Thymus (tissue), 11 donors: Measurements from ENCODE around the gene GSTCD. TPM values are rescaled to one million over a fixed set of nuclear protein-coding genes. Genes with fewer than 3 reads are reported as not detected.

Source experiments
- DNase-seq, 9 donors: peaks; one replicate each; pipeline ENCODE4 v3.0.0-alpha.2; 2013; ENCODE audit warnings: low spot score in 9 of 9, low read depth in 6 of 9, missing footprints in 1 of 9
- H3K27ac ChIP-seq, 2 donors: one replicate each; pipeline ENCODE4 v1.5.1; 2013; ENCODE audit warnings: control low read depth in 1 of 2, low read depth in 1 of 2, low read length in 1 of 2, mild to moderate bottlenecking in 1 of 2, moderate library complexity in 1 of 2
- H3K27me3 ChIP-seq, 2 donors: one replicate each; pipeline ENCODE4 v1.5.1; 2013; ENCODE audit warnings: low read length in 1 of 2; ENCODE audit not compliant: control insufficient read depth in 2 of 2, insufficient read depth in 1 of 2
- H3K36me3 ChIP-seq, 2 donors: one replicate each; pipeline ENCODE4 v1.5.1; 2013; ENCODE audit warnings: low read length in 1 of 2, mild to moderate bottlenecking in 1 of 2, moderate library complexity in 1 of 2; ENCODE audit not compliant: control insufficient read depth in 2 of 2, insufficient read depth in 2 of 2
- H3K4me1 ChIP-seq, 2 donors: one replicate each; pipeline ENCODE4 v1.5.1; 2013; ENCODE audit warnings: low read length in 2 of 2; ENCODE audit not compliant: control insufficient read depth in 2 of 2, insufficient read depth in 2 of 2
- H3K4me3 ChIP-seq, 2 donors: one replicate each; pipeline ENCODE4 v1.5.1; 2013; ENCODE audit warnings: low read length in 2 of 2, control low read depth in 1 of 2, mild to moderate bottlenecking in 1 of 2
- H3K9me3 ChIP-seq, 2 donors: one replicate each; pipeline ENCODE4 v1.5.1; 2013; ENCODE audit warnings: low read length in 1 of 2, mild to moderate bottlenecking in 1 of 2; ENCODE audit not compliant: control insufficient read depth in 2 of 2, insufficient read depth in 1 of 2
- WGBS: extraction: QIAGEN DNeasy Blood & Tissue Kit; methylation state at CpG from one replicate; pipeline ENCODE4 v1.1.7; 2013; 5-methylcytosine and 5-hydroxymethylcytosine counted together
- polyA plus RNA-seq: library from polyadenylated mRNA; stranded (reverse); fragments of 200-250 nt; gene quantifications from one replicate; pipeline ENCODE4 v1.2.3, GENCODE V29; 2013
- total RNA-seq: library from RNA; stranded (reverse); fragments of 120-200 nt; gene quantifications from one replicate; pipeline ENCODE4 v1.2.4, GENCODE V29; 2013
- donor health status: healthy.

The GSTCD gene
- total and polyA plus RNA-seq, 2 donors, result 3.3 to 9.1 TPM

DNA sequence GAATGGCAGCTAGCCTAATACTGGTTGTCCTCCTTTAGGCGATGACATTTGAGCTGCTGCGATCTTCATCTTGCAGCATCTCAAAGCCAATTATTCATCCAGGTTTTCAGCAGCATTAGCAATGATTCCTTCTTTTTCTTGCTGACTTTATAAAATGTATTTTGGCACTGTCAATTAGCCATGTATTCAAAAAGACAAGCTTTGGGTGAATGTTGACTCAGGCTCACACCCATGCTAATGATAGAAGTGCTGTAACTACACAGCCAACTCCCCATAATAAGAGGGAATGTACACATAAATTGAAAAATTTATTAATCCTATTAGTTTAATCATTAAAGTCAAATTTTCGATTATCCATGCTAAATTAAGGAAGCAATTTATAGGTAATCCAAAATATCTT is 162.4 kb downstream of the GSTCD start:
- no peak for DNase-seq
- Histone ChIP-seq H3K36me3 (no peaks in the 10 kb centered on the region), H3K27me3 (no peaks in the 10 kb centered on the region), H3K9me3 (no peaks in the 10 kb centered on the region), H3K4me3 (no peak overlapping the region), H3K27ac (no peak overlapping the region), H3K4me1 (no peaks in the 10 kb centered on the region)
- 93% methylated on average over 3 of the region's 3 CpGs for WGBS

- Histone ChIP-seq H3K36me3 (no peaks in the 10 kb centered on the region), H3K27ac (no peak overlapping the region), H3K9me3 (no peaks in the 10 kb centered on the region), H3K27me3 (no peaks in the 10 kb centered on the region), H3K4me3 (no peak overlapping the region), H3K4me1 (no peaks in the 10 kb centered on the region)
- DNase-seq, result no peak
- 90% methylated on average over 2 of the region's 2 CpGs for WGBS
Measured at GRCh38 chr4:105871997-105872396, 163.4 kb downstream of the GSTCD start.

- no peak overlapping the region for H3K4me3 ChIP-seq
- H3K4me1 ChIP-seq, result no peaks in the 10 kb centered on the region
- peaks cover 0 to 1% of the 10 kb centered on the region in 2 donors for H3K9me3 ChIP-seq
Measured at GRCh38 chr4:105875233-105875632, 166.6 kb downstream of the GSTCD start.

DNA sequence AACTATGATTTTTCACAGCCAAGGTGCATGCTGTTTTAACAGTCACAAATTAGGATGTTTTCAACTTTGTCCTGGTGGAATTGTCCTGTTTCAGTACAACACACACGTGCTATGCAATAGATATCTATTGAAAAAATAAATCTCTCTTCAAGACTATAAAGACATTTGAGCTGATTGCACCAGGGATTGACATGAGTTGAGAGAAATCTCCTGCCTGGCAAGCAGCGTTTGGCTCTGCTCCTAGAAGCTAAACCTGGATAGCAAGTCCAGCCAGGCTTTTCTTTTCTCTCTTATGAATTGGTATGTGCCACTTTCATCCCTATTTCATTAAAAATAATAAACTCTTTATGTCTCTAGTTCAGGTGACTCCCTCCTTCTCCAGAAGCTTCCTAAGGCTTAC is 170.1 kb downstream of the GSTCD start:
- H3K36me3 ChIP-seq, result no peaks in the 10 kb centered on the region
- no peak overlapping the region for H3K27ac ChIP-seq
- no peak for DNase-seq
- WGBS, result 93% methylated on average over 2 of the region's 2 CpGs
- no peak overlapping the region for H3K4me3 ChIP-seq
- peaks cover 0 to 4% of the 10 kb centered on the region in 2 donors for H3K9me3 ChIP-seq
- H3K27me3 ChIP-seq, result no peaks in the 10 kb centered on the region
- H3K4me1 ChIP-seq, result no peaks in the 10 kb centered on the region

More at GRCh38 chr4:105875233-105875632, 166.6 kb downstream of the GSTCD start:
- Histone ChIP-seq H3K36me3 (no peaks in the 10 kb centered on the region), H3K27me3 (no peaks in the 10 kb centered on the region), H3K27ac (no peak overlapping the region)
- DNase-seq, result no peak

DNA sequence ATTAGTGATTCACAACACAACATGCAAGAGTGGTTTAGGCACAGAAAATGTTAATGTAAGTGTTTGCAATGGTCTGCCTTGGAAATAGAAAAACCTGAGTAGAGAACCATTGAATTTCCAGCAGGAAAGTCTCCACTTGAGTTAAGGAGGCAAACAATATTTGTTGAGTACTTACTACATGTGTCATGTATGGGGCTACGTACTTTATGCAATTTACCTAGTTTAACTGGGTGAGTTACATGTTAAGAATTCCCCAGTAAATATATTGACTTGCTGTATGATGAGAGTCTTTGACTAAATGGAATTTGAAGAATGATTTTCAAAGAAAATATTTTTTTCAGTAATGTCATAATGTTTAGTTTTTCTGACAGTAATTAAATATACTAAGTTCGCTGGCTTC is 178.9 kb downstream of the GSTCD start:
- no peak for DNase-seq
- Histone ChIP-seq H3K9me3 (no peaks in the 10 kb centered on the region), H3K36me3 (no peaks in the 10 kb centered on the region), H3K4me1 (no peaks in the 10 kb centered on the region), H3K4me3 (no peak overlapping the region), H3K27ac (no peak overlapping the region), H3K27me3 (no peaks in the 10 kb centered on the region)
- 83% methylated on average over 2 of the region's 2 CpGs for WGBS

- H3K27me3 ChIP-seq, result peaks cover 28 to 69% of the 10 kb centered on the region in 2 donors
- H3K4me1 ChIP-seq, result peaks cover 6 to 12% of the 10 kb centered on the region in 2 donors
- H3K9me3 ChIP-seq, result peaks cover 0 to 3% of the 10 kb centered on the region in 2 donors
- peak within 1 kb of the TSS; percentile 34 to 41 for H3K4me3 ChIP-seq
- DNase-seq, result peak in 2 of 9 donors; percentile 5 to 39
- H3K27ac ChIP-seq, result peak within 1 kb of the TSS; percentile 61 to 72
- H3K36me3 ChIP-seq, result no peaks in the 10 kb centered on the region
- WGBS, result 2% methylated on average over 56 of the region's 56 CpGs
Measured at GRCh38 chr4:105894660-105895582, 186.3 kb downstream of the GSTCD start, which contains the start of gene NPNT. Gene NPNT, plus strand, starts transcription at chr4:105895471. Its CDS starts 182 bp downstream, at chr4:105895653.

DNA sequence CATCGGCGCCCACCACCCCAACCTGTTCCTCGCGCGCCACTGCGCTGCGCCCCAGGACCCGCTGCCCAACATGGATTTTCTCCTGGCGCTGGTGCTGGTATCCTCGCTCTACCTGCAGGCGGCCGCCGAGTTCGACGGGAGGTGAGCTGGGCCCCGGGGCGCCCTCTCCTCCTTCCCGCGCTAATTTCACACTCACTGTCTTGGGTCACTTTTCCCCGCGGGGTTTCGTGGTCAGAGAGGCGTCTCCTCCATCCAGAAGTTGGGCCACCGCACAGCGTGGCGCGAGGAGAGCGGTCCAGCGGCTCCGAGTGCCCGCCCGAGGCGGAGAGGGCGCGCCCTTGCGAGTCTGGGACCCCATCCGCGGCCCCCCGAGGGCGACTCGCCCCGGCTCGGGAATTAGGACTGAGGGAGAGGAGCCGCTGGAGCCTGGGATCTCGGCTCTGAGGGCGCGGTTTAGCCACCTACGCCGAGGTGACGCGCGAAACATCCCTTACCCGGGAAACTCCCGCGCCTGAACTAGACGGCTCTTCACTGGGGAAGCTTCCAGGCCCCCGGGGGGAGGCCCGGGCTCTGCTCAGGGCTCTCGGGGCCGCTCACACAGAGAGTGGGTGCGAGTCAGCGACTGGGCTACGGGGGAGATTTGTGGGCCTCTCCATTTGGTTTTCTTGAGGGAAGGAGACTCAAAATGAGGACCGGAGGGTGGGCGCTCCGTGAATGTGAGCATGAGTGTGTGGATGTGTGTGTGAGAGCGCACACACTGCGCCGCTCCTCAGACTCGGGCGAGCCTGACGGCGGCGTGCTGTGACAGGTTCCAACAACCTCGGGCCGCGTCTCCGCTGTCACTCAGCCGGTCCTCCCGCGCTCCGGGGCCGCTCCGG is 187.2 kb downstream of the GSTCD start:
- Histone ChIP-seq H3K36me3 (no peaks in the 10 kb centered on the region), H3K27ac (peak overlapping the region; percentile 61 to 72), H3K4me1 (peaks cover 6 to 12% of the 10 kb centered on the region in 2 donors), H3K27me3 (peaks cover 28 to 72% of the 10 kb centered on the region in 2 donors), H3K4me3 (peak overlapping the region; percentile 34 to 41), H3K9me3 (peaks cover 0 to 3% of the 10 kb centered on the region in 2 donors)
- peak in 3 of 9 donors; percentile 18 to 38 (median 26) for DNase-seq
- WGBS, result 2% methylated on average over 84 of the region's 84 CpGs

- no peaks in the 10 kb centered on the region for H3K36me3 ChIP-seq
- H3K9me3 ChIP-seq, result peaks cover 0 to 3% of the 10 kb centered on the region in 2 donors
- peak overlapping the region in 1 of 2 donors; percentile 61 for H3K27ac ChIP-seq
- peaks cover 28 to 73% of the 10 kb centered on the region in 2 donors for H3K27me3 ChIP-seq
- peak overlapping the region; percentile 34 to 41 for H3K4me3 ChIP-seq
- peak in 1 of 9 donors; percentile 9 for DNase-seq
- 4% methylated on average over 22 of the region's 22 CpGs for WGBS
- H3K4me1 ChIP-seq, result peaks cover 6 to 12% of the 10 kb centered on the region in 2 donors
Measured at GRCh38 chr4:105896461-105896942, 187.9 kb downstream of the GSTCD start.
